ENCODE data around the gene RTP2. TPM values are rescaled to one million over a fixed set of nuclear protein-coding genes. Genes with fewer than 3 reads are reported as not detected.

The RTP2 gene
- polyA plus RNA-seq, 3 donors, result not detected

DNA sequence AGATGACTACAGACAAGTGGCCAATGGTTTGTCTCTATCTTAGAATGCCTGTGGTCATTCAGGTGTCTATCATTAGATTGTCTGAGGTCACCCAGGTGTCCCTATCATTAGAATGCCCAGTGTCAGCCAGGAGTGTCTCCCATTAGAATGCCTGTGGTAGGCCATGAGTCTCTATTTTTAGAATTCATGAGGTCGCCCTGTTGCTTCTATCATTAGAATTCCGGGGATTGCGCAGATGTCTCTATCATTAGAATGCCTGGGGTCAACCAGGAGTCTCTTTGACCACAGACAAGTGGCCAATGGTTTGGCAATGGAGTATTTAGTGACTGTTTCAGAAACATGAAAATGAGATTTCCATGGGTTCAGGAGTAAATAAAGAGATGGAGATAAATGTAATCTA lies 7.6 kb downstream of the RTP2 start:
- Histone ChIP-seq H3K4me2 (replicated peaks; ENCODE audit: extremely low read depth, low read length, poor library complexity, severe bottlenecking) (no peak overlapping the region), H3K4me1 (ENCODE audit: control insufficient read depth in 1 of 2, insufficient read depth in 2 of 2, low read length in 2 of 2) (no peaks in the 10 kb centered on the region), H3K9ac (ENCODE audit: insufficient read depth, low read length, poor library complexity, severe bottlenecking) (no peak overlapping the region), H4K20me1 (ENCODE audit: insufficient read depth, low read length) (no peaks in the 10 kb centered on the region), H3K36me3 (replicated peaks in 1 of 2; ENCODE audit: control insufficient read depth in 1 of 2, insufficient read depth in 2 of 2, low read length in 2 of 2) (no peaks in the 10 kb centered on the region), H3K27me3 (ENCODE audit: control insufficient read depth in 2 of 2, insufficient read depth in 2 of 2, low read length in 2 of 2) (peaks cover 0 to 2% of the 10 kb centered on the region in 2 donors), H3K27ac (ENCODE audit: low read depth in 1 of 2, low read length in 2 of 2) (no peak overlapping the region), H2AFZ (ENCODE audit: insufficient read depth, low read depth, low read length, poor library complexity, severe bottlenecking) (no peak overlapping the region), H3K4me3 (replicated peaks in 1 of 3; ENCODE audit: low read depth in 2 of 3, low read length in 3 of 3) (no peak overlapping the region), H3K9me3 (replicated peaks in 1 of 2; ENCODE audit: control insufficient read depth in 1 of 2, insufficient read depth in 1 of 2, low read length in 2 of 2) (peaks cover 0 to 4% of the 10 kb centered on the region in 2 donors), H3K79me2 (ENCODE audit: insufficient read depth, low read length) (no peaks in the 10 kb centered on the region)
- Mint-ChIP-seq H3K27me3 (ENCODE audit: low read depth in 3 of 3) (peaks cover 12 to 19% (median 16%) of the 10 kb centered on the region in 3 donors), H3K4me3 (no peak overlapping the region), H3K9me3 (peaks cover 0 to 4% (median 2%) of the 10 kb centered on the region in 7 donors), H3K27ac (no peak overlapping the region), H3K4me1 (peaks cover 2% of the 10 kb centered on the region), H3K36me3 (no peaks in the 10 kb centered on the region)
- DNase-seq, result no peak
- 100% methylated on average over 3 of the region's 3 CpGs for WGBS (ENCODE audit: insufficient coverage)
- TF ChIP-seq, protein P1, sequence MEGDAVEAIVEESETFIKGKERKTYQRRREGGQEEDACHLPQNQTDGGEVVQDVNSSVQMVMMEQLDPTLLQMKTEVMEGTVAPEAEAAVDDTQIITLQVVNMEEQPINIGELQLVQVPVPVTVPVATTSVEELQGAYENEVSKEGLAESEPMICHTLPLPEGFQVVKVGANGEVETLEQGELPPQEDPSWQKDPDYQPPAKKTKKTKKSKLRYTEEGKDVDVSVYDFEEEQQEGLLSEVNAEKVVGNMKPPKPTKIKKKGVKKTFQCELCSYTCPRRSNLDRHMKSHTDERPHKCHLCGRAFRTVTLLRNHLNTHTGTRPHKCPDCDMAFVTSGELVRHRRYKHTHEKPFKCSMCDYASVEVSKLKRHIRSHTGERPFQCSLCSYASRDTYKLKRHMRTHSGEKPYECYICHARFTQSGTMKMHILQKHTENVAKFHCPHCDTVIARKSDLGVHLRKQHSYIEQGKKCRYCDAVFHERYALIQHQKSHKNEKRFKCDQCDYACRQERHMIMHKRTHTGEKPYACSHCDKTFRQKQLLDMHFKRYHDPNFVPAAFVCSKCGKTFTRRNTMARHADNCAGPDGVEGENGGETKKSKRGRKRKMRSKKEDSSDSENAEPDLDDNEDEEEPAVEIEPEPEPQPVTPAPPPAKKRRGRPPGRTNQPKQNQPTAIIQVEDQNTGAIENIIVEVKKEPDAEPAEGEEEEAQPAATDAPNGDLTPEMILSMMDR (IDR thresholded peaks at IDR 0.05), result no peak
- intact Hi-C loops (cut with micrococcal nuclease), result no loop called here

DNA sequence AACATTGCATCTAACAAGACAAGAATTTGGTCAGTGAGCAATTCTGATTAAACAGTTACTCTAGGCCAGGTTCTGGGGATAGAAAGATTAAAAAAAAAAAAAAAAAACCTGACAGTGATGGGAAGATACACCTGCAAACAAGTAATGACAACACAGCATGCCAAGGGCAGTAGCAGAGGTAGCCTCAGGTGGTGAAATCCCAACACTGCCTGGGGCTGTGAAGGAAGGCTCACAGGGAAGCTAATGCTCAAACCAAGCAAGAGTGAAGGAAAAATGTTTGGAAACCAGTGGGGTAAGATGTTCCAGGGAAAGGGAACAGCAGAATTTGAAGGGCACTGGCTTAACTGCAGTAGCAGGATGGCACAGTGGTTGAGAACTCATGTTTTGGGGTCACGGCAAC lies 8.9 kb downstream of the RTP2 start:
- no peaks in the 10 kb centered on the region for H3K4me1 ChIP-seq (ENCODE audit: control insufficient read depth in 1 of 2, insufficient read depth in 2 of 2, low read length in 2 of 2)
- no peak for DNase-seq
- no peak overlapping the region for H3K9ac ChIP-seq (ENCODE audit: insufficient read depth, low read length, poor library complexity, severe bottlenecking)
- H3K9me3 ChIP-seq (replicated peaks in 1 of 2; ENCODE audit: control insufficient read depth in 1 of 2, insufficient read depth in 1 of 2, low read length in 2 of 2), result peaks cover 0 to 4% of the 10 kb centered on the region in 2 donors
- WGBS (ENCODE audit: insufficient coverage), result no CpG with 5 or more reads among the region's 1 CpG
- TF ChIP-seq, protein P1 (IDR thresholded peaks at IDR 0.05), result no peak
- H3K27me3 ChIP-seq (ENCODE audit: control insufficient read depth in 2 of 2, insufficient read depth in 2 of 2, low read length in 2 of 2), result peaks cover 0 to 4% of the 10 kb centered on the region in 2 donors
- no peak overlapping the region for H3K4me2 ChIP-seq (replicated peaks; ENCODE audit: extremely low read depth, low read length, poor library complexity, severe bottlenecking)
- no peak overlapping the region for H3K27ac Mint-ChIP-seq
- H3K4me1 Mint-ChIP-seq, result peaks cover 2% of the 10 kb centered on the region
- no peaks in the 10 kb centered on the region for H3K79me2 ChIP-seq (ENCODE audit: insufficient read depth, low read length)
- no peak overlapping the region for H3K27ac ChIP-seq (ENCODE audit: low read depth in 1 of 2, low read length in 2 of 2)
- H2AFZ ChIP-seq (ENCODE audit: insufficient read depth, low read depth, low read length, poor library complexity, severe bottlenecking), result no peak overlapping the region
- H3K4me3 Mint-ChIP-seq, result no peak overlapping the region
- no peaks in the 10 kb centered on the region for H3K36me3 Mint-ChIP-seq
- peaks cover 14 to 20% (median 16%) of the 10 kb centered on the region in 3 donors for H3K27me3 Mint-ChIP-seq (ENCODE audit: low read depth in 3 of 3)
- no peaks in the 10 kb centered on the region for H4K20me1 ChIP-seq (ENCODE audit: insufficient read depth, low read length)
- intact Hi-C loops (cut with micrococcal nuclease), result no loop called here
- H3K4me3 ChIP-seq (replicated peaks in 1 of 3; ENCODE audit: low read depth in 2 of 3, low read length in 3 of 3), result no peak overlapping the region
- peaks cover 0 to 4% (median 2%) of the 10 kb centered on the region in 7 donors for H3K9me3 Mint-ChIP-seq
- H3K36me3 ChIP-seq (replicated peaks in 1 of 2; ENCODE audit: control insufficient read depth in 1 of 2, insufficient read depth in 2 of 2, low read length in 2 of 2), result no peaks in the 10 kb centered on the region

Data from CD14-positive monocyte (primary cell).